D721Med (cell line): ENCODE results near the gene AVPI1.
A peak's percentile ranks its signal among the peaks of the same experiment; 100 is the strongest.

Experiments used
- DNase-seq: peaks from one replicate; pipeline ENCODE4 v3.0.0; 2011; ENCODE audit warnings: low spot score; ENCODE audit not compliant: insufficient read length
- FAIRE-seq: peaks from 2 replicates; lab custom pipeline; 2011; peaks lifted over from hg19 to GRCh38; lab: Jason Lieb, UNC
- TF ChIP-seq, protein P1 (sequence below): IDR thresholded peaks from 2 replicates; pipeline ENCODE4 v1.5.1; 2012; ENCODE audit warnings: mild to moderate bottlenecking, control low read depth; ENCODE audit not compliant: insufficient read depth; ENCODE audit errors: missing control alignments

Gene AVPI1

DNA sequence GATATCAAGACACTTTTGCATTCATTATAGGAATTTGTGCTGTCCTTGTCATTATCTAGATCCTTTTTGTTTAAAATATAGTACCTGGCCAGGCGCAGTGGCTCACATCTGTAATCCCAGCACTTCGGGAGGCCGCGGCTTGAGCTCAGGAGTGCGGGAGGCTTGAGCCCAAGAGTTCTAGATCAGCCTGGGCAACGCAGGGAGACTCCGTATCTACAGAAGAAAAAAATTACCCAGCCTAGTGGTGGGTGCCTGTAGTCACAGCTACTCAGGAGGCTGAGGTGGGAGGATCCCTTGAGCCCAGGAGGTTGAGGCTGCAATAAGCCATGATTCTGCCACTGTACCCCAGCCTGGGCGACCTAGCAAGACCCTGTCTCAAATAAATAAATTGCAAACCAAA is 53.1 kb downstream of the AVPI1 start:
- TF ChIP-seq, protein P1, sequence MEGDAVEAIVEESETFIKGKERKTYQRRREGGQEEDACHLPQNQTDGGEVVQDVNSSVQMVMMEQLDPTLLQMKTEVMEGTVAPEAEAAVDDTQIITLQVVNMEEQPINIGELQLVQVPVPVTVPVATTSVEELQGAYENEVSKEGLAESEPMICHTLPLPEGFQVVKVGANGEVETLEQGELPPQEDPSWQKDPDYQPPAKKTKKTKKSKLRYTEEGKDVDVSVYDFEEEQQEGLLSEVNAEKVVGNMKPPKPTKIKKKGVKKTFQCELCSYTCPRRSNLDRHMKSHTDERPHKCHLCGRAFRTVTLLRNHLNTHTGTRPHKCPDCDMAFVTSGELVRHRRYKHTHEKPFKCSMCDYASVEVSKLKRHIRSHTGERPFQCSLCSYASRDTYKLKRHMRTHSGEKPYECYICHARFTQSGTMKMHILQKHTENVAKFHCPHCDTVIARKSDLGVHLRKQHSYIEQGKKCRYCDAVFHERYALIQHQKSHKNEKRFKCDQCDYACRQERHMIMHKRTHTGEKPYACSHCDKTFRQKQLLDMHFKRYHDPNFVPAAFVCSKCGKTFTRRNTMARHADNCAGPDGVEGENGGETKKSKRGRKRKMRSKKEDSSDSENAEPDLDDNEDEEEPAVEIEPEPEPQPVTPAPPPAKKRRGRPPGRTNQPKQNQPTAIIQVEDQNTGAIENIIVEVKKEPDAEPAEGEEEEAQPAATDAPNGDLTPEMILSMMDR, result no peak
- DNase-seq (no peak), FAIRE-seq (no peak)

DNA sequence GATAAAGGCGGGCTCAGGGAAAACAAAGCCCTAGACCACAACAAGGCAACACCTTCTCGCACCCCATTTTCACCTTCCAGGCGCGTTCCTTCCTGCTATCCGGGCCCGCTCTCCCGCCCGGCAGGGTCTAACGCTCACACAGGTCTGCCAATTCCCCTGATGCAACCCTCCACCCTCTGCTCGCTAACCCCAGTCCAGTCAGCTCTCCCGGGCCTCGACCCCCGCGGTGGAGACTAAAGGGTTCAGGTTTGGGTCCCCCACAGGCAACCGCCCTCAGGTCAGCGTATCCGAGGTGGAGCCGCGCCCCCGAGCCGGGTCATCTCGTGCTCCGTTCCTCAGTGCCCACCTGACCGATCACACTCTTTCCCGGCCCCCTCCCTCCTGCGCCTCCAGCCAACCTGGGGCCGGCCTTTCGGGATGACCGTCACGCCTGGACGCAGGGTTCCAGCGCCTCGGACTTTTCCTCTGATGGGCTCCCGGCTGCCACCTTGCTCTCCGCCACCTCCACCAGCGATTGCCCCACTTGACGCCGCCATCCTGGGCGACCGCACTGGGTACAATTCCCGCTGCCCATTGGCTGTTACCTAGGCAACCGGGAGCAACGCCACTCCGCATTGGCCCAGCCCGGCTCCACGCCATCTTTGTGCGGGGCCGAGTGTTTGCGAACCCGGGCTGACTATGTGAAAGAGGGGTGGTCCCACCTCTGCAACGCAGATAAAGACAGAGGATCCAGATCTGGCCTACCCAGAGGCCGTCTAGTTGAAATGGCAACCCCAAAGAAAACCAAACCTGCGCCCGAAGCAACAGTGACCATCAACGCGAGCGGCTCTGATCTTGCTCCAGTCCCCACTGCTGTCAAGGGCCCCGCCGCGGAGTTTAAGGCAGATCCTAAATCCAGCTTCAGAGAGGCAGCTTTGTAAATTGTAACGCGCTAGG is 53.8 kb downstream of the AVPI1 start, which contains the start of gene MORN4:
MORN4 (minus strand) TSS at position 552 of the 936 bp plus-strand sequence. CDS start 13,847 bp downstream, outside the sequence.
- TF ChIP-seq, protein P1, result no peak
- FAIRE-seq, result no peak

DNA sequence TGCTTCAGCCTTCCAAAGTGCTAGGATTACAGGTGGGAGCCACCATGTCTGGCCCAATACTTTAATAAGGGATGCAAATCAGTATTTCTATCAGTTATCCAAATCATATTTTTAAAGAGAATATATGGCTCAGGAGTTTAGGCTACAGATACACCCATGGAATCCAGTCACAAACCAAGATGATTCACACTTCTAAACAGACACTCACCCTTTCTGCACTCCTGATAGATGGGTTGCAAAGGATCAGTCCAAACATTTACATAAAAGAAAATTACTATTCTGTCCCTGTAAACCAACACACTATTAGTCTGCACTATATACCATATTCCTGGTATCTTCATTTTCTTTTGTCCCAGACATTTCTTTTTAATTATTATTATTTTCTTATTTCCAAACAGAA is 55.9 kb downstream of the AVPI1 start:
- TF ChIP-seq, protein P1, result no peak
- DNase-seq (no peak), FAIRE-seq (no peak)

More for the DNA sequence above, 53.8 kb downstream of the AVPI1 start, which contains the start of gene MORN4:
- DNase-seq, result peak; percentile 58

DNA sequence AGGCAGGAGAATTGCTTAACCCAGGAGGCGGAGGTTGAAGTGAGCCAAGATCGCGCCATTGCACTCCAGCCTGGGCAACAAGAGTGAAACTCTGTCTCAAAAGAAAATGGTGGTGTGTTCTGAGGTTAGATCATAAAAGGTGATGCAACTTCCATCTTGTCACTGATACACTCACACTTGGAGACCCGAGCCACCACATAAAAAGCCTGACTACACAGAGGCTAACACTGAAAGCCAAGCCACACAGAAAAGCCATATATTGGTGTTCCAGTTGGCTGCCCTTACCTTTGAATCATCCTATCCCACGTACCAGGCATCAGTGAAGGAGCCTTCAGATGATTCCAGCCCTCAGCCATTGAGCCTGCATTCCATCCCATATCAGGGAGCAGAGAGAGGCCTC is 57.8 kb downstream of the AVPI1 start:
- FAIRE-seq, result no peak
- no peak for DNase-seq
- TF ChIP-seq, protein P1, result no peak

DNA sequence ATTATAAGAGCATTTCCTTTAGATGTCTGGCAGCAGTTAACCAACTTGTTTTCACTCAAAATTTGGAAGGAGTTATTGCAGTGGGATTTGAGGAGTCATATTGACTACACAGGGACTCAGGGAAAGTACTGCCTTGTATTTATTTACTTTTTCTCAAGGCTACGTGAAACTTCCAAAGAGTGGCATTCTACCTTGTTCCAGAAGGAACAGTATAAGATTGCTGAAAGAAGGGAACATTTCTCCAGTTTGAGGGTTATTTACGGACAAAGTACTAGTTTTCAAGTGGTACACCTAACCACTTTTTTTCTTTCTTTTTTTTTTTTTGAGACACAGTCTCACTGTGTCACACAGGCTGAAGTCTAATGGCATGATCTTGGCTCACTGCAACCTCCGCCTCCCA is 58.8 kb downstream of the AVPI1 start:
- DNase-seq (no peak), FAIRE-seq (no peak)
- TF ChIP-seq, protein P1, result no peak

DNA sequence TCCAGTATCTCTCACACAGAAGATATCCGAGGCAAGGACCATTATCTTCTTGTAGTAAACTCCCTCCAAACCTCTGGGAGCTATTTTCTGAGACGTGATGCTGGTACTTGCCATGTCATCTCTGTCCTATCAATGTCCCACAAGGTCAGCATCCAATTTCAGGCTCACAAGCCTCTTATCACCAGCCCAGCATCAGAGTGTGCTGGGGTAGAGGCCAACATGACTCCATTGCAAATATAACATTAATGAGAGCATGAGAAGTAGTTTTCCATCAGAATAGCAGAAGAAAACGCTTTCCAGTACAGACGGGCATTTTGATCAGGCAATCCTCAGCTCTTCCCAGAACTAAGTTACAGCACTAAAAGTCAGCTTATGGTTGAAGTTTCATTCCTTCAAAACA is 59.3 kb downstream of the AVPI1 start:
- TF ChIP-seq, protein P1, result no peak

More for the DNA sequence above, 59.3 kb downstream of the AVPI1 start:
- no peak for FAIRE-seq
- no peak for DNase-seq
